Measurements from ENCODE around the gene ZNF480. TPM values are rescaled to one million over a fixed set of nuclear protein-coding genes. Genes with fewer than 3 reads are reported as not detected.

The ZNF480 gene
- total and polyA plus RNA-seq, 2 of the 13 experiments (the other 11 are each of a cell fraction or from before 2014, with no cell fraction given): 2.1 to 9.6 TPM

DNA sequence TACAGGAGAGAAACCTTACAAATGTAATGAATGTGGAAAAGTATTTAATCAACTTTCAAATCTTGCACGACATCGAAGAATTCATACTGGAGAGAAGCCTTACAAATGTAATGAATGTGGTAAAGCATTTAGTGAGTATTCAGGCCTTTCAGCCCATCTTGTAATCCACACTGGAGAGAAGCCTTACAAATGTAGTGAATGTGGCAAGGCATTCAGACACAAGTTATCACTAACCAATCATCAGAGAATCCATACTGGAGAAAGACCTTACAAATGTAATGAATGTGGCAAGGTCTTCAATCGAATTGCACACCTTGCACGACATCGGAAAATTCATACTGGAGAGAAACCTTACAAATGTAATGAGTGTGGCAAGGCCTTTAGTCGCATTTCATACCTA, 25.5 kb downstream of the ZNF480 start:
- Histone ChIP-seq H4K20me1 (ENCODE audit: insufficient read depth, low read length) (no peaks in the 10 kb centered on the region), H3K9ac (ENCODE audit: insufficient read depth, low read depth, low read length) (no peak overlapping the region), H3K79me2 (ENCODE audit: insufficient read depth, low read length) (no peaks in the 10 kb centered on the region), H3K4me2 (ENCODE audit: low read depth, low read length) (no peak overlapping the region), H2AFZ (ENCODE audit: low read length) (no peak overlapping the region), H3K27me3 (ENCODE audit: control insufficient read depth in 1 of 2, insufficient read depth in 2 of 2, low read length in 2 of 2) (no peaks in the 10 kb centered on the region), H3K4me3 (replicated peaks in 1 of 3; ENCODE audit: insufficient read depth in 1 of 3, low read depth in 2 of 3, low read length in 3 of 3) (no peak overlapping the region), H3K4me1 (ENCODE audit: insufficient read depth, low read length) (no peaks in the 10 kb centered on the region), H3K9me3 (ENCODE audit: low read length) (peaks cover 99% of the 10 kb centered on the region), H3K36me3 (replicated peaks in 1 of 2; ENCODE audit: control insufficient read depth in 1 of 2, insufficient read depth in 2 of 2, low read length in 2 of 2) (peaks cover 19 to 61% of the 10 kb centered on the region in 2 experiments), H3K27ac (ENCODE audit: extremely low read length, insufficient read depth, low read length) (no peak overlapping the region)
- no peak for ATAC-seq
- no TSS peak for BruUV-seq (replicated peaks)
- WGBS (ENCODE audit: low lambda C conversion rate): 95% methylated on average over 6 of the region's 6 CpGs
- intact Hi-C loops (cut with micrococcal nuclease; ENCODE audit: unreplicated experiment): loop anchor here (10.0 kb wide), 1 partner anchor 422 kb away; no protein-coding TSS in a partner anchor
- DNase-seq (ENCODE audit: low spot score): no peak
- TF ChIP-seq GABPA (IDR thresholded peaks at IDR 0.05; ENCODE audit: low read depth, low read length) (no peak), GABPA (CRISPR knock-in tag; IDR thresholded peaks at IDR 0.05; ENCODE audit: low read depth) (no peak), SAP130 (CRISPR knock-in tag; IDR thresholded peaks at IDR 0.05; ENCODE audit: low read depth) (no peak), IKZF4 (CRISPR knock-in tag; IDR thresholded peaks at IDR 0.05; ENCODE audit: borderline replicate concordance, low read depth, not compliant biosample characterization) (no peak)
- ChIA-PET POLR2A (no interaction called here), CTCF (ENCODE audit: low intra/inter-chr PET ratio, low total read pairs) (no interaction called here)
- FAIRE-seq: no peak
- in situ Hi-C loops (cut with HindIII; ENCODE audit: extremely low pct_ligation_motif_present, low pct_unique_long_range_greater_than_20kb): no loop called here

DNA sequence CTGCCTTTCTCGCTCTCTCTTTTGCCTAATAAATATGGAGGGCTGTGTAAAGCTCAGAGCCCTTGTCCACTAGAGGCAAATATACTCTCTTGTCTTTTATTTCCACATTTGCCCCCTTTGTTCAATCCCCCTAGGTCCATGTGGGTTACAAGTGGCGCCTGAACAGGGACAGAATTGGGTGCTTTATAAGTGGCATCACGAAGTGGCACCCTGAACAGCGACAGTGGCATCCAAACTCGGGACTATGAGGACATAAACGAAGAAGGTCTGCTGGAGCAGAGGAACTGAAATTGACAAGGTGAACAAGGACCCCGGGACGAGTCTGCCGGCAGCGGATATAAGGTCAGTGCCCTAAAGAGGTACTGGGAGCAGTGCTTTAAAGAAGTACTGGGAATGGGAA, 34.8 kb downstream of the ZNF480 start:
- Histone ChIP-seq H3K4me1 (ENCODE audit: insufficient read depth, low read length) (no peaks in the 10 kb centered on the region), H3K4me2 (ENCODE audit: low read depth, low read length) (no peak overlapping the region), H3K9me3 (ENCODE audit: low read length) (peaks cover 76% of the 10 kb centered on the region), H2AFZ (ENCODE audit: low read length) (no peak overlapping the region), H3K36me3 (replicated peaks in 1 of 2; ENCODE audit: control insufficient read depth in 1 of 2, insufficient read depth in 2 of 2, low read length in 2 of 2) (no peaks in the 10 kb centered on the region), H3K79me2 (ENCODE audit: insufficient read depth, low read length) (no peaks in the 10 kb centered on the region), H3K4me3 (replicated peaks in 1 of 3; ENCODE audit: insufficient read depth in 1 of 3, low read depth in 2 of 3, low read length in 3 of 3) (no peak overlapping the region), H3K27ac (ENCODE audit: extremely low read length, insufficient read depth, low read length) (no peak overlapping the region), H4K20me1 (ENCODE audit: insufficient read depth, low read length) (no peaks in the 10 kb centered on the region), H3K9ac (ENCODE audit: insufficient read depth, low read depth, low read length) (no peak overlapping the region), H3K27me3 (ENCODE audit: control insufficient read depth in 1 of 2, insufficient read depth in 2 of 2, low read length in 2 of 2) (no peaks in the 10 kb centered on the region)
- CTCF ChIA-PET (ENCODE audit: low intra/inter-chr PET ratio, low total read pairs): no interaction called here
- DNase-seq (ENCODE audit: low spot score) (no peak), ATAC-seq (no peak), FAIRE-seq (no peak)
- POLR2A ChIA-PET: no interaction called here
- 31% methylated on average over 10 of the region's 10 CpGs for WGBS (ENCODE audit: low lambda C conversion rate)
- TF ChIP-seq ZNF567 (CRISPR knock-in tag; IDR thresholded peaks at IDR 0.05; ENCODE audit: borderline replicate concordance): no peak
- no peak for TF ChIP-seq TAF1 (CRISPR knock-in tag; IDR thresholded peaks at IDR 0.05)
- no peak for TF ChIP-seq POGZ (CRISPR knock-in tag; IDR thresholded peaks at IDR 0.05)
- no peak for TF ChIP-seq ATAD3A (CRISPR knock-in tag; IDR thresholded peaks at IDR 0.05)
- TF ChIP-seq SIN3A (IDR thresholded peaks at IDR 0.05; ENCODE audit: borderline replicate concordance, low read depth, low read length): no peak
- TF ChIP-seq EEA1 (CRISPR knock-in tag; IDR thresholded peaks at IDR 0.05; ENCODE audit: borderline replicate concordance): no peak
- no peak for TF ChIP-seq ZFP62 (CRISPR knock-in tag; IDR thresholded peaks at IDR 0.05)
- no peak for TF ChIP-seq SIX1 (CRISPR knock-in tag; IDR thresholded peaks at IDR 0.05; ENCODE audit: borderline replicate concordance)
- TF ChIP-seq SRF (IDR thresholded peaks at IDR 0.05; ENCODE audit: low read depth, low read length): no peak
- TF ChIP-seq ZBED4 (CRISPR knock-in tag; IDR thresholded peaks at IDR 0.05; ENCODE audit: borderline replicate concordance): no peak
- no peak for TF ChIP-seq ZNF570 (CRISPR knock-in tag; IDR thresholded peaks at IDR 0.05; ENCODE audit: borderline replicate concordance)
- in situ Hi-C loops (cut with HindIII; ENCODE audit: extremely low pct_ligation_motif_present, low pct_unique_long_range_greater_than_20kb): no loop called here
- no TSS peak for BruUV-seq (replicated peaks)
- intact Hi-C loops (cut with micrococcal nuclease; ENCODE audit: unreplicated experiment): no loop called here

Measured in HepG2 (cell line).